Peyer's patch (tissue), 4 donors: ENCODE data around the gene ADIRF.

Experiments
- CTCF ChIP-seq, 6 experiments: fragments of 450-650 bp in 4 of 6; fragments of 200-600 bp in 2 of 6; sonication (generic) in 1 of 6; IDR thresholded peaks; one replicate each; pipeline ENCODE4 v1.5.1; 2017 to 2019; ENCODE audit warnings: antibody characterized with exemption in 6 of 6, mild to moderate bottlenecking in 3 of 6, moderate library complexity in 1 of 6
- POLR2A ChIP-seq, 2 donors: fragments of 450-650 bp; IDR thresholded peaks; one replicate each; pipeline ENCODE4 v1.5.1; 2017; ENCODE audit warnings: antibody characterized with exemption in 2 of 2, mild to moderate bottlenecking in 2 of 2, moderate library complexity in 2 of 2

GRCh38 chr10:86969421-86970041, 1.2 kb downstream of the ADIRF start:
- TF ChIP-seq CTCF (IDR thresholded peaks at IDR 0.05) (no peak), POLR2A (IDR thresholded peaks at IDR 0.05) (no peak)
